ENCODE results near the gene ERCC6L2.

Gene ERCC6L2

DNA sequence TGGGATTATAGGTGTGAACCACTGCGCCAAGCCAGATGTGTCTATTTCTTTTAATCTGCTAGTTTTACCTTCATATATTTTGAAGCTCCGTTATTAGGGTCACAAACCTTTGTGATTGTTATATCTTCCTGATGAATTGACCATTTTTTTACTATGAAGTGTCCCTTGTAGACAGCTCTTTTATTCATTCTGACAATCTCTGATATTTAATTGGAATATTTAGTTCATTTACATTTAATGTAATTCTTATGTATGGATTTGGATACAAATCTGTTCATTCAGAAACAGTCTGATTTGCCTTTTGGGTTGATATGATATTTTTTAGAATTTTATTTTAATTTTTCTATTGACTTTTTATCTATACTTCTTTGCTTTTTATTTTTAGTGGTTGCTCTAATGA lies 17.2 kb downstream of the ERCC6L2 start:
- Histone ChIP-seq H3K4me2 (ENCODE audit: low read length) (no peak overlapping the region), H3K9me3 (ENCODE audit: low read length) (peaks cover 2% of the 10 kb centered on the region; the same call in 1 of the 2 replicates), H3K36me3 (ENCODE audit: insufficient read depth, low read length) (no peaks in the 10 kb centered on the region), H3F3A (ENCODE audit: insufficient read depth, low read length) (no peaks in the 10 kb centered on the region), H3K27ac (ENCODE audit: low read depth, low read length, poor library complexity, severe bottlenecking) (no peak overlapping the region), H3K4me3 (ENCODE audit: low read depth, low read length, poor library complexity, severe bottlenecking) (no peak overlapping the region), H3K9me2 (ENCODE audit: low read depth, low read length) (no peaks in the 10 kb centered on the region), H3K27me3 (ENCODE audit: insufficient read depth, low read length) (no peaks in the 10 kb centered on the region), H3K4me1 (ENCODE audit: insufficient read depth, low read length, severe bottlenecking) (peaks cover 6% of the 10 kb centered on the region), H2AFZ (ENCODE audit: low read length) (no peak overlapping the region), H3K9ac (ENCODE audit: low read length) (no peak overlapping the region), H4K20me1 (ENCODE audit: insufficient read depth, low read length) (no peaks in the 10 kb centered on the region), H3K79me2 (ENCODE audit: insufficient read depth, low read length) (no peaks in the 10 kb centered on the region)
- TF ChIP-seq, protein P1, sequence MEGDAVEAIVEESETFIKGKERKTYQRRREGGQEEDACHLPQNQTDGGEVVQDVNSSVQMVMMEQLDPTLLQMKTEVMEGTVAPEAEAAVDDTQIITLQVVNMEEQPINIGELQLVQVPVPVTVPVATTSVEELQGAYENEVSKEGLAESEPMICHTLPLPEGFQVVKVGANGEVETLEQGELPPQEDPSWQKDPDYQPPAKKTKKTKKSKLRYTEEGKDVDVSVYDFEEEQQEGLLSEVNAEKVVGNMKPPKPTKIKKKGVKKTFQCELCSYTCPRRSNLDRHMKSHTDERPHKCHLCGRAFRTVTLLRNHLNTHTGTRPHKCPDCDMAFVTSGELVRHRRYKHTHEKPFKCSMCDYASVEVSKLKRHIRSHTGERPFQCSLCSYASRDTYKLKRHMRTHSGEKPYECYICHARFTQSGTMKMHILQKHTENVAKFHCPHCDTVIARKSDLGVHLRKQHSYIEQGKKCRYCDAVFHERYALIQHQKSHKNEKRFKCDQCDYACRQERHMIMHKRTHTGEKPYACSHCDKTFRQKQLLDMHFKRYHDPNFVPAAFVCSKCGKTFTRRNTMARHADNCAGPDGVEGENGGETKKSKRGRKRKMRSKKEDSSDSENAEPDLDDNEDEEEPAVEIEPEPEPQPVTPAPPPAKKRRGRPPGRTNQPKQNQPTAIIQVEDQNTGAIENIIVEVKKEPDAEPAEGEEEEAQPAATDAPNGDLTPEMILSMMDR (IDR thresholded peaks at IDR 0.05; ENCODE audit: low read length), result no peak
- TF ChIP-seq EZH2 (IDR thresholded peaks at IDR 0.05; ENCODE audit: borderline replicate concordance, low read length), result no peak

DNA sequence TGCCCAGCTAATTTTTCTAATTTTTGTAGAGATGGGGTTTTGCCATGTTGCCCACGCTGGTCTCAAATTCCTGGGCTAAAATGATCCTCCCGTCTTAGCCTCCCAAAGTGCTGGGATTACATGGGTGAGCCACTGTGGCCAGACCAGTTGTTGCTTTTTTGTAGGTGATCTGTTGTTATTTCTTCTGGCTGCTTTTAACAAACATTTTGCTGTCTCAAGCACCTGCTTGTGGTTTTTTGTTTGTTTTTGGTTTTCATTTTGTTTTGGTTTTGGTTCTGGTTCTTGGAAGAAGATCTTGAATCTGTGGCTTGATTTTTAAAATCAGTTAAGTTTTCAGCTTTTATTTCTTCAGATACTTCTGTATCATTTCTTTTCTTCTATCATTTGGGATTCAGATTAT lies 21.1 kb downstream of the ERCC6L2 start:
- Histone ChIP-seq H3K36me3 (ENCODE audit: insufficient read depth, low read length) (no peaks in the 10 kb centered on the region), H2AFZ (ENCODE audit: low read length) (no peak overlapping the region), H4K20me1 (ENCODE audit: insufficient read depth, low read length) (no peaks in the 10 kb centered on the region), H3K9me3 (ENCODE audit: low read length) (peaks cover 2% of the 10 kb centered on the region; the same call in 1 of the 2 replicates), H3K27me3 (ENCODE audit: insufficient read depth, low read length) (no peaks in the 10 kb centered on the region), H3K4me3 (ENCODE audit: low read depth, low read length, poor library complexity, severe bottlenecking) (no peak overlapping the region), H3K9me2 (ENCODE audit: low read depth, low read length) (no peaks in the 10 kb centered on the region), H3K27ac (ENCODE audit: low read depth, low read length, poor library complexity, severe bottlenecking) (no peak overlapping the region), H3F3A (ENCODE audit: insufficient read depth, low read length) (no peaks in the 10 kb centered on the region), H3K79me2 (ENCODE audit: insufficient read depth, low read length) (no peaks in the 10 kb centered on the region), H3K9ac (ENCODE audit: low read length) (no peak overlapping the region), H3K4me1 (ENCODE audit: insufficient read depth, low read length, severe bottlenecking) (no peaks in the 10 kb centered on the region), H3K4me2 (ENCODE audit: low read length) (no peak overlapping the region)
- TF ChIP-seq, protein P1 (IDR thresholded peaks at IDR 0.05; ENCODE audit: low read length), result no peak
- no peak for TF ChIP-seq EZH2 (IDR thresholded peaks at IDR 0.05; ENCODE audit: borderline replicate concordance, low read length)

DNA sequence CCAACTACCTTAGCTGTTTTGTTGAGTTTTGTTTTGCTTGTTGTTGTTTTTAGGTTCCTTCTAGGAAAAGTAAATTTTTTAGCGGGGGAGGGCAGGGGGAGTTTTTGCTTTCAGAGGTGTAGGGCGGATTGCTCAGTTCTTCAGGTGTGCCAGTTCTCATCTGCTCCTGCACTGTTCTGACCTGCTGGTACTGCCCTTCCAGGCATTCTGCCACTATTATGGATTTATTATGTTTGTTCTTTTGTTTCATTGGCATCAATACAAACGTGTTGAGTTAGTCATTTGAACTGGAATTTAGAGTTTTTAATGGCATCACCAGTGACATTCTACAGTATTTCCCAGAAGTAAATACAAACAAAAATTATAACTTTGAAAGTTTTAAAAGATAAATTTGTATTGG lies 26.0 kb downstream of the ERCC6L2 start:
- H3K79me2 ChIP-seq (ENCODE audit: insufficient read depth, low read length), result no peaks in the 10 kb centered on the region
- no peak overlapping the region for H3K27ac ChIP-seq (ENCODE audit: low read depth, low read length, poor library complexity, severe bottlenecking)
- H3K4me1 ChIP-seq (ENCODE audit: insufficient read depth, low read length, severe bottlenecking), result no peaks in the 10 kb centered on the region
- no peaks in the 10 kb centered on the region for H3K9me3 ChIP-seq (ENCODE audit: low read length)
- H3K9ac ChIP-seq (ENCODE audit: low read length), result no peak overlapping the region
- no peaks in the 10 kb centered on the region for H3K9me2 ChIP-seq (ENCODE audit: low read depth, low read length)
- no peak overlapping the region for H3K4me3 ChIP-seq (ENCODE audit: low read depth, low read length, poor library complexity, severe bottlenecking)
- H3K4me2 ChIP-seq (ENCODE audit: low read length), result no peak overlapping the region
- no peaks in the 10 kb centered on the region for H3K36me3 ChIP-seq (ENCODE audit: insufficient read depth, low read length)
- no peaks in the 10 kb centered on the region for H4K20me1 ChIP-seq (ENCODE audit: insufficient read depth, low read length)
- H3F3A ChIP-seq (ENCODE audit: insufficient read depth, low read length), result no peaks in the 10 kb centered on the region
- TF ChIP-seq, protein P1 (IDR thresholded peaks at IDR 0.05; ENCODE audit: low read length), result no peak
- no peak for TF ChIP-seq EZH2 (IDR thresholded peaks at IDR 0.05; ENCODE audit: borderline replicate concordance, low read length)
- H3K27me3 ChIP-seq (ENCODE audit: insufficient read depth, low read length), result no peaks in the 10 kb centered on the region
- no peak overlapping the region for H2AFZ ChIP-seq (ENCODE audit: low read length)

Data from OCI-LY1 (cell line).